PFSK-1 (cell line): ENCODE measurements around the gene NFYA.

Experiments
- FOXP2 ChIP-seq: optimal IDR thresholded peaks from 2 replicates; pipeline ENCODE3; 2011; ENCODE audit warnings: borderline replicate concordance, control low read depth, inconsistent platforms; ENCODE audit not compliant: insufficient read depth; ENCODE audit errors: extremely low read length, extremely low read depth
- POLR2AphosphoS5 ChIP-seq: IDR thresholded peaks from 2 replicates; pipeline ENCODE4 v1.6.1; 2012; ENCODE audit warnings: low read depth, mild to moderate bottlenecking, control low read depth, low read length, moderate library complexity
- SIN3A ChIP-seq: IDR thresholded peaks from 2 replicates; pipeline ENCODE4 v1.6.1; 2012; ENCODE audit warnings: mild to moderate bottlenecking, low read length, moderate library complexity, borderline replicate concordance; ENCODE audit not compliant: insufficient read depth
- TAF1 ChIP-seq: IDR thresholded peaks from 2 replicates; pipeline ENCODE4 v1.6.1; 2012; ENCODE audit warnings: low read length, control low read depth, borderline replicate concordance; ENCODE audit not compliant: insufficient read depth
- TF ChIP-seq, protein P1 (sequence below), 2 experiments: IDR thresholded peaks; 2 replicates each; pipeline versions ENCODE4 v1.6.1 to v1.8.0; 2011 to 2012; ENCODE audit warnings: low read depth in 2 of 2, low read length in 2 of 2, control low read depth in 1 of 2, inconsistent platforms in 1 of 2, mild to moderate bottlenecking in 1 of 2, moderate library complexity in 1 of 2; ENCODE audit not compliant: insufficient read depth in 1 of 2

The NFYA gene

DNA sequence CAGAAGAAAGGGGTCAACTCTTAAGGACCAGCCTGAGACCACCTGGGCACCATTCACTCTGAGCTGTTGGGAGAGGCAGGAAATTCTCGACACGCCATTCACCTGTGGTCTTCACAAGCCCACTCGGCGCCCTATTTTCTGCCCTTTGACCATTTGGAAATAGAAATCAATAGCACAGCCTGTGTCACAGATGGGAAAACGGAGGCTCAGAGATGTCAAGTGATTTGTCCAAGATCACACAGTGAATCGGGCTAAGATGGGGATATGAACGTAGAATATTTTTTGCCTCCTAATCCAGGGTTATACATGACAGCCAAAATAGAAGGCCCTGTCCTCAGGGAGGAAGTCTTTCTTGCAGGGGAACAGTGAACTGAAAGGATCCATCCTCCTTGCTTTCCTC is 22.8 kb upstream of the NFYA start:
- TF ChIP-seq, protein P1, sequence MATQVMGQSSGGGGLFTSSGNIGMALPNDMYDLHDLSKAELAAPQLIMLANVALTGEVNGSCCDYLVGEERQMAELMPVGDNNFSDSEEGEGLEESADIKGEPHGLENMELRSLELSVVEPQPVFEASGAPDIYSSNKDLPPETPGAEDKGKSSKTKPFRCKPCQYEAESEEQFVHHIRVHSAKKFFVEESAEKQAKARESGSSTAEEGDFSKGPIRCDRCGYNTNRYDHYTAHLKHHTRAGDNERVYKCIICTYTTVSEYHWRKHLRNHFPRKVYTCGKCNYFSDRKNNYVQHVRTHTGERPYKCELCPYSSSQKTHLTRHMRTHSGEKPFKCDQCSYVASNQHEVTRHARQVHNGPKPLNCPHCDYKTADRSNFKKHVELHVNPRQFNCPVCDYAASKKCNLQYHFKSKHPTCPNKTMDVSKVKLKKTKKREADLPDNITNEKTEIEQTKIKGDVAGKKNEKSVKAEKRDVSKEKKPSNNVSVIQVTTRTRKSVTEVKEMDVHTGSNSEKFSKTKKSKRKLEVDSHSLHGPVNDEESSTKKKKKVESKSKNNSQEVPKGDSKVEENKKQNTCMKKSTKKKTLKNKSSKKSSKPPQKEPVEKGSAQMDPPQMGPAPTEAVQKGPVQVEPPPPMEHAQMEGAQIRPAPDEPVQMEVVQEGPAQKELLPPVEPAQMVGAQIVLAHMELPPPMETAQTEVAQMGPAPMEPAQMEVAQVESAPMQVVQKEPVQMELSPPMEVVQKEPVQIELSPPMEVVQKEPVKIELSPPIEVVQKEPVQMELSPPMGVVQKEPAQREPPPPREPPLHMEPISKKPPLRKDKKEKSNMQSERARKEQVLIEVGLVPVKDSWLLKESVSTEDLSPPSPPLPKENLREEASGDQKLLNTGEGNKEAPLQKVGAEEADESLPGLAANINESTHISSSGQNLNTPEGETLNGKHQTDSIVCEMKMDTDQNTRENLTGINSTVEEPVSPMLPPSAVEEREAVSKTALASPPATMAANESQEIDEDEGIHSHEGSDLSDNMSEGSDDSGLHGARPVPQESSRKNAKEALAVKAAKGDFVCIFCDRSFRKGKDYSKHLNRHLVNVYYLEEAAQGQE (IDR thresholded peaks at IDR 0.05; ENCODE audit: insufficient read depth in 1 of 2, low read depth in 2 of 2, low read length in 2 of 2): no peak

DNA sequence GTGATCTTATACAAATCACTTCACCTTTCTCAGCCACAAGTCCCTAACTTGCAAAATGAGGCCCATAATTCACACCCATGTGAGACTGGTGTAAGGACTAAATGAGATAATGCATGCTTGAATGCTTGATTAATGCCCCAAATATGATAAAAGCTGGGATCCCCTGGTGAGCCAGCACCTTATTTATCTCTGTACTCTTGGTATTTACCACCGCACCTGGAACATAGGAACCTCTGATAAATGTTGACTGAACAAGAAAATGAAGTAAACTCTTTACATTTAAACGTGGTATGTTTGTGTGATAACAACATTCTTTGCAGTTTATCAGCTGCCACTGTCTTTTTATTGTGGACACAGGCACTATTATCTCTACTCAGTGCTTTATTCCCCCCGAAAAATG is 22.2 kb upstream of the NFYA start:
- TF ChIP-seq SIN3A: no peak
- TF ChIP-seq POLR2AphosphoS5: no peak
- no peak for TF ChIP-seq TAF1
- TF ChIP-seq FOXP2: no peak
- TF ChIP-seq, protein P1 (IDR thresholded peaks at IDR 0.05; ENCODE audit: insufficient read depth in 1 of 2, low read depth in 2 of 2, low read length in 2 of 2): no peak

DNA sequence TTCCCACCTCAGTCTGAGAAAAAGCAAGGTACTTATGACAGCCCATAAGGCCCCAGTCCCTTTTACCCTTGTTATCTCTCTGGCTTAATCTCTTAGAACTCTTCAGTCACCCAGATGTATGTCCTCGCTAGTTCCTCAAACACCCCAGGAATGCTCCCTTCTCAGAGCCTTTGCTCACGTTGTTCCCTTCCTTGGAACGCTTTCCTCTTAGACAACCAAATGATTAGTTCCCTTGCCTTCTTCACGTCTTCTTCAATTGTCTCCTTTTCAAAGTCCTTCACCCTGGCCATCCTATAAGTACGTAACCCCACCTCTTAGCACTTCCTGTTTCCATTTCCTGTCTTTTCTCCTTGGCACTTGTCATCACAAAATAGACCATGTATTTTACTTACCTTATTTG is 20.9 kb upstream of the NFYA start:
- no peak for TF ChIP-seq TAF1

DNA sequence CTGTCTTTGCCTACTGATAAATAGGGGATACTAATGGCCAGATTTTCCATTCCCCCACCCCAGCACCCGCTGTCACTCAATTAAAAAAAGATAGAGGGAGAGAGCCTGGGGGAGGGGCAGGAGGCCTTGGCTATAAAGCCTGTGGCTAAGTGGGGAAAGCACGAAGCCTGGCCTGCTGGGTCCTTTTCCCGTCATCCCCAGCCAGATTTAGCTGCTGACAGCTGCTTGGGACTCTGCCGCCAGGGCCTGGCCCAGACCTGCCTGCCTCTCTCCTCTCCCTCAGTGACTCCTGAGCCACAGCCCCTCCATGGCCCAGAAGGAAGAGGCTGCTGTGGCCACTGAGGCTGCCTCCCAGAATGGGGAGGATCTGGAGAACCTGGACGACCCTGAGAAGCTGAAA is 19.7 kb upstream of the NFYA start, which contains the start of gene APOBEC2:
TSS of gene APOBEC2 (plus strand) at position 162 of the 400 bp plus-strand sequence. CDS start at position 308, 146 bp downstream.
- TF ChIP-seq SIN3A (no peak), FOXP2 (no peak), TAF1 (no peak), POLR2AphosphoS5 (no peak)
- TF ChIP-seq, protein P1 (IDR thresholded peaks at IDR 0.05; ENCODE audit: insufficient read depth in 1 of 2, low read depth in 2 of 2, low read length in 2 of 2): no peak

DNA sequence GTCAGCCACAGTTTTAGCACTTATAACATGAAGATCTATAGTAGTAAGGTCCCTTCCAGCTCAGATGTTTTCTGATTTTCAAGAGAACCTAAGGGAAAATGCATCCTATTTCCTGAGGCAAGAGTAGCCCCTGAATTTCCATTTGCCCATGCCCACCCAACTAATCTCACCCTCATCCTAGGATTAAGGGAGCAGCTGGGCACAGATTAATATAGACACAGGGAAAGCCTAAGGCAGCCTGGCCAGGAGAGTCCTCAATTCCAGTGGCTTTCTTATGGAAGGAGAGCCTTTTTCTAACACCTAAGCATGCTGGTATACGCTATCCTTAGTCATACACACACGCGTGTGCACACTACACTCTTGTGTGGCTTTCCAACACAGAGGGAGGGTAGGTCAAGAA is 18.3 kb upstream of the NFYA start:
- TF ChIP-seq POLR2AphosphoS5 (no peak), TAF1 (no peak), FOXP2 (no peak), SIN3A (no peak)
- TF ChIP-seq, protein P1 (IDR thresholded peaks at IDR 0.05; ENCODE audit: insufficient read depth in 1 of 2, low read depth in 2 of 2, low read length in 2 of 2): no peak

DNA sequence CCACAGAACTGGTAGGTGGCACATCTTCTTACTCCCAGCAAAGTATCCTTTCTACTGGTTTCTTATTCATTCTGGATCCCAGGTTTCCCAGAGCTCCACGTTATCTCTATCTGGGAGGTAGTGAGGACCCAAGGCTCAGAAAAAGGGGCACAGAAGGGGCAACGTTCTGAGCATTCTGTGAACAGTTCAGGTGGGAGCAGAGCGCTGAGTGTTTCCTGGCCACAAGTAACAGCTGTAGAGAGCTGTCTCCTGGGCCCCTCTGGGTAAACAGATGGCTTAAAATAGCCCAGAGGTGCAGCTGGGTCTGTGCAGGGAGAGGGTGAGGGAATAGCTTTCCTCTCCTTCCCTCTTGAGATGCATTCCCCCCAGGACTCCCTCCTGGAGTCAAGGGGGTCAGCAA is 17.6 kb upstream of the NFYA start:
- TF ChIP-seq, protein P1 (IDR thresholded peaks at IDR 0.05; ENCODE audit: insufficient read depth in 1 of 2, low read depth in 2 of 2, low read length in 2 of 2): no peak
- TF ChIP-seq SIN3A: no peak
